GM18907 (cell line): ENCODE measurements around the gene LIPN.
"Not testable (repeated sequence)": the region's sequence is repeated elsewhere in the genome, so short reads cannot be mapped to it uniquely, and the experiment has no call there.

Source experiments
- ATAC-seq: cut with Tn5 transposase; IDR thresholded peaks from one replicate; pipeline ENCODE4 v1.9.1; 2021; ENCODE audit warnings: mild to moderate bottlenecking, moderate library complexity; ENCODE audit not compliant: unreplicated experiment

LIPN gene

GRCh38 chr10:88759366-88760101, at the start of gene LIPN:
TSS of gene LIPN (plus strand) at chr10:88760020. CDS start at chr10:88761406, 1,386 bp downstream.
- no peak for ATAC-seq

- ATAC-seq, result no peak
Measured at GRCh38 chr10:88715517-88715916, 44.3 kb upstream of the LIPN start.

GRCh38 chr10:88721392-88721791, 38.4 kb upstream of the LIPN start:
- no peak for ATAC-seq

- ATAC-seq, result no peak
Measured at GRCh38 chr10:88725798-88726197, 34.0 kb upstream of the LIPN start.

- ATAC-seq, result no peak
Measured at GRCh38 chr10:88728107-88728763, 31.6 kb upstream of the LIPN start.

GRCh38 chr10:88730864-88731263, 29.0 kb upstream of the LIPN start:
- no peak for ATAC-seq

DNA sequence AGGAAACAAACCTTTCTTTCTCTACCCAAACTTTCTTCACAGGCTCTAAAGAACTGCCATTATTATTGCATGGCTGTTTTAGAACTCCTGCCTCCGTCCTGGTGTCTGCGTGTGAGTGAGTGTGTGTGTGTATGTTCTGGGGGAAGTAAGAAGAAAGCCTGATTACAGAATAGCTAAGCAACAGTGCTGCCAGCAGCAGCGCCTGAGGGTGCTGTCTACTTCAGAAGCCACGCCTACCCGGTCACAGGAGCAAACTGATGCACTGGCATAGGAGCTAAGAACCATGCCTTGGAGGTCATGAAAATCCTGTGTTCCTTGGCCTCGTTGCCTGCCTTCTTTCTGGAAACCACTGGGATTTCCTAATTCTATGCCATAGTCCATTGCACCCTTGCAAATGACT, 28.5 kb upstream of the LIPN start:
- ATAC-seq, result no peak

- ATAC-seq, result no peak
Measured at GRCh38 chr10:88733215-88733614, 26.6 kb upstream of the LIPN start.

GRCh38 chr10:88735661-88736060, 24.2 kb upstream of the LIPN start:
- ATAC-seq, result no peak

GRCh38 chr10:88741921-88742320, 17.9 kb upstream of the LIPN start:
- ATAC-seq, result not testable (repeated sequence)

- ATAC-seq, result no peak
Measured at GRCh38 chr10:88742448-88742847, 17.4 kb upstream of the LIPN start.

DNA sequence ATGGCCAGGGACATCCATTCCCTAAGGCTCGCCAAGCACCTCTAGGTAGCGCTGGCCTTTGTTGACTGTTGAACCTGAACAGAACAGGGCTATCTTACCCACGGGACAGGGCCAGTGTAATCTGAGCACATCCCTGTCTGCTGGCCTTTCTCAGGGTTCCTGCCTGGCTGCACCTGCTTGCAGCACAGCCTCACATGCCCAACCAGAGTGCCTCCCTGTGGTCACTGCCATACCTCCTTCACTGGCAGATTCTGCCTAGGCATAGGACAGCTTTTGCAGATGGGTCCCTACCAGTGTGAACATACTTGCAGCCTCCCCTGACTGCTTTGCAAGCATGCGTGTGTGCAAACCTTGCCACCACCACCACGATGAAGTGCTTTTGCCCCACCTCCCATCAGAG, 15.8 kb upstream of the LIPN start:
- ATAC-seq, result no peak

DNA sequence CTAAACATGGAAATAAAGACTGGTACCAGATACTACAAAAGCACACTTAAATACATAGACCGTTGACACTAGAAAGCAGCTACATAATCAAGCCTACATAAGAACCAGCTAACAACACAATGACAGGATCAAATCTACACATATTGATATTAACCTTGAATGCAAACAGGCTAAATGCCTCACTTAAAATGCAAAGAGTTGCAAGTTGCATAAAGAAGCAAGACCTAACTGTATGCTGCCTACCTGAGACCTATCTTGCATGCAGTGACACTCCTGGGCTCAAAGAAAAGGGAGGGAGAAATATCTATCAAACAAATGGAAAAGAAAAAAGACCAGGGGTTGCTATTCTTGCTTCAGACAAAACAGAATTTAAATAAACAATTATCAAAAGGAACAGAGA, 14.2 kb upstream of the LIPN start:
- no peak for ATAC-seq

DNA sequence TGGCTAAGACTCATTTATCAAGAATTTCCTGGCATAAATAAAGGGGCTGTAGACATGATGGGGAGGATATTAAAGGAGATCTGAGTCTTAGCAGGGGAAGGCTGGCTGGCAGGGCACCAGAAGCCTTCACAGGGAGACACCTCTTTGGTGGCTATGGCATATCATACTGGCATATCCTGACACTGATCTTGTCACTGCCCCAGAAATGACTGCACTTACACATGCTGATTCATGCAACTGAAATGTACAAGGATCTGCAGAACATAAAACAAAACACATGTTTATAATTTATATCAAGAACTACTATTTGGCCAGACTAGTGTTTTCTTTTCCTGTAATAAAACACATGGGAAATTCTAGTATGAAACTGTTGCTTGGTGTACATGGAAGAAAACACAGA, 5.5 kb upstream of the LIPN start:
- no peak for ATAC-seq

- peak; percentile 67 for ATAC-seq
Measured at GRCh38 chr10:88755753-88756152, 4.1 kb upstream of the LIPN start.

- no peak for ATAC-seq
Measured at GRCh38 chr10:88756660-88757059, 3.2 kb upstream of the LIPN start.

DNA sequence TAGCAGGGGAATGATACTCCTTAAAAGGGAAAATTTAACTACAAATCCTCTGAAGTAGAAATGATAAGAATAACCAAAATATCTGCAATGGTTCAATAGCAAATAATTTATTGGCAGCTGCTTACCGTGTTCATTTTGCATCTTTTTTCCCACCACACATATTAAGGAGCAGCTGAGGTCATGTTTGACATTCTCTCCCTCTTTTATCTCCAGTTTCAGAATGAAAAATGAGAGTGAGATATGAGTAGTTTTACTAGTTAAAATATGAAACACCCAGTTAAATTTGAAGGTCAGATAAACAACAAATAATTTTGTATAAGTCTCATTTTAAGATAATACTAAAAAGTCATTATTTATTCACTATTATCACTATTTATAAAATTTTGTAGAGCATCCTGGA, 3.1 kb downstream of the LIPN start:
- no peak for ATAC-seq

DNA sequence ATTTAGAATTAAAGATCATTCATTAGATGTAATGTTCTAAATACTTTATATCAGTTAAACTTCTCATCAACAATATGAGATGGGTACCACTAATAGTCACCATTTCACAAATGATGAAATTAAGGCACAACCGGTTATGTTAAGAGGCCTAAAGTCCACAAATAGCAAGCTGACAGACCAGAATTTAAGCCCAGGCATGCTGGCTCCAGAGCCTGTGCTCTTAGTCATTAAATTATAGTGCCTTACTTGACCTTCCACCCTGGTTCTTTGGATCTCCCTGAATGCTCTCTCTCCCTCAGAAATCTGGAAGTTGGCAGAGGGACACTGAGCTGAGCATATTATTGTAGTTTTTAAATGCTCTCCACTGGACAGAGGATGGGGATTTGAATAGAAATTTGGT, 3.6 kb downstream of the LIPN start:
- no peak for ATAC-seq

DNA sequence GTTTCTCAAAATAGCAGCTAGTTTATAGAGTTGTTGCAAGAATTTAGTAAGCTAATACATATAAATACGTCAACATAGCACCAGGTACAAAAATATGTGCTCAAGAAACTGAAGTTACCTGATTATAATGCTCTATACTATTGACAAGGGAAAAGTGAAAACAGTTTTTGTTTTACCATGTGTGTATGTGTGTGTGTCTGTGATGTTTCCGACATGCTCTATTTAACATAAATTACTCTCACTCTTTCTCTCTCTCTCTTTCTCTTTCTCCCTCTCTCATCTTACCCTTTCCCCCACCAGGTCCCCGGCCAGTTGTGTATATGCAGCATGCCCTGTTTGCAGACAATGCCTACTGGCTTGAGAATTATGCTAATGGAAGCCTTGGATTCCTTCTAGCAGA, 4.3 kb downstream of the LIPN start:
- peak; percentile 46 for ATAC-seq

DNA sequence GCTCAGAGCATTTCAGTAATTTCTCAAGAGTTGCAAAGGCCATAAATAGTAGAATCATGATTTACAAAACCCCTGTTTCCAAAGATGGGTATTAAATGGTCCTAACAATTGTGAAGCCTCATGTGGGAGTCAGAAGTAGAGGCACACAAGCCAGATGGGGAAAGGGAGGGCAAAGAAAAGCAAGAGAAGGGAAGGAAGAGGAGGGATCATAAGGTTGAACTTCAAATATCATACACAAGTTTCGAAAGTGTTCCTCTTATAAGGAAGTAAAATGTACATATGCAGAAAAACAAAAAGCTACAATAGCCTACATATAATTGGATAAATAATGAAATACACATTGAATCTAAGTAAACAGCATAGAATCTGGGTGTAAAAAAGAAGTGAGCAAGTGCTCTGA, 6.0 kb downstream of the LIPN start:
- ATAC-seq, result no peak

GRCh38 chr10:88769384-88769783, 9.6 kb downstream of the LIPN start:
- ATAC-seq, result no peak

DNA sequence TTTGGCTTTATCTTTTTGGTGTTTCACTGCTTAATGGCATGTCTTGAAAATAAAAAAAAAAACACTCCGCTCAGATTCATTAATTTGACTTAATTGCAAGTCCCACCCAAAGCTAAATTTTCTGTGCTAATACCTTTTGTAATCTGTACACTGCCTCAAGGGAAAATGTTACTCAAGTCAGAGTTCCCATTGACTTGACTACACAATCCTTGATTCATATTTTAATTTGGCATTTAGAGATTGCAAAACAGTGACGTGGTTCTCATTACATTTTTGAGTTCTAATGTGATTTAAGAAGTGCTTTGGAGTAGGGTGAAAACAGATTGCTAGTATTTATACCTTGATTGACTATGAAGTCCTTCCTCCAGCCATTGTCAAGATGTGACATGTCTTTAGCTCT, 21.4 kb downstream of the LIPN start:
- ATAC-seq, result no peak

- ATAC-seq, result no peak
Measured at GRCh38 chr10:88782222-88782621, 22.4 kb downstream of the LIPN start.
